HL-60/S4 (cell line): Measurements from ENCODE around the gene SENP2.
"Not testable (repeated sequence)": the region's sequence is repeated elsewhere in the genome, so short reads cannot be mapped to it uniquely, and the experiment has no call there.

ENCODE experiments used
- in situ Hi-C: fragments of 300-500 bp; cut with MboI; formaldehyde crosslinking; loops from 2 replicates; pipeline ENCODE4 v1.14.3; 2022; ENCODE audit warnings: low sequenced_read_pairs

SENP2 gene

GRCh38 chr3:185585518-185585858, 607 bp upstream of the SENP2 start:
- in situ Hi-C loops, result no loop called here

GRCh38 chr3:185586686-185587039, 568 bp downstream of the SENP2 start:
- in situ Hi-C loops, result no loop called here

GRCh38 chr3:185594073-185594472, 8.0 kb downstream of the SENP2 start:
- in situ Hi-C loops, result no loop called here

- in situ Hi-C loops, result no loop called here
These were observed 9.4 kb downstream of the SENP2 start for GRCh38 chr3:185595526-185595925.

- in situ Hi-C loops, result no loop called here
These were observed 19.5 kb downstream of the SENP2 start for GRCh38 chr3:185605566-185605965.

GRCh38 chr3:185606196-185606595, 20.1 kb downstream of the SENP2 start:
- in situ Hi-C loops, result no loop called here

- in situ Hi-C loops, result no loop called here
These were observed 26.9 kb downstream of the SENP2 start for GRCh38 chr3:185613016-185613415.

GRCh38 chr3:185623939-185624665, 38.0 kb downstream of the SENP2 start:
- in situ Hi-C loops, result no loop called here

- in situ Hi-C loops, result no loop called here
These were observed 39.7 kb downstream of the SENP2 start for GRCh38 chr3:185625784-185626183.

GRCh38 chr3:185629554-185630181, 43.6 kb downstream of the SENP2 start:
- in situ Hi-C loops, result no loop called here

GRCh38 chr3:185630182-185630622, 44.1 kb downstream of the SENP2 start:
- in situ Hi-C loops, result no loop called here

- in situ Hi-C loops, result no loop called here
These were observed 45.0 kb downstream of the SENP2 start for GRCh38 chr3:185631108-185631507.

- in situ Hi-C loops, result no loop called here
These were observed 45.6 kb downstream of the SENP2 start for GRCh38 chr3:185631508-185632206.

GRCh38 chr3:185632996-185633395, 46.9 kb downstream of the SENP2 start:
- in situ Hi-C loops, result no loop called here

- in situ Hi-C loops, result no loop called here
These were observed 51.3 kb downstream of the SENP2 start for GRCh38 chr3:185637388-185637787.

GRCh38 chr3:185638651-185639050, 52.6 kb downstream of the SENP2 start:
- in situ Hi-C loops, result not testable (repeated sequence)

GRCh38 chr3:185639632-185640206, 53.6 kb downstream of the SENP2 start:
- in situ Hi-C loops, result no loop called here

- in situ Hi-C loops, result no loop called here
These were observed 54.2 kb downstream of the SENP2 start for GRCh38 chr3:185640308-185640707.

GRCh38 chr3:185645191-185645590, 59.1 kb downstream of the SENP2 start:
- in situ Hi-C loops, result not testable (repeated sequence)

GRCh38 chr3:185645596-185646381, 59.7 kb downstream of the SENP2 start:
- in situ Hi-C loops, result no loop called here
